ENCODE measurements around the gene JADE3.

The JADE3 gene

GRCh38 chrX:47078129-47079043 is 166.2 kb downstream of the JADE3 start, which contains the start of gene RGN:
Gene RGN, plus strand, starts transcription at chrX:47078443. Its CDS starts 2,702 bp downstream, at chrX:47081145.
- no peak for TF ChIP-seq CTCF (IDR thresholded peaks at IDR 0.05; ENCODE audit: borderline replicate concordance, insufficient read depth, low read depth, low read length)
- no peak within 1 kb of the TSS for H3K4me3 ChIP-seq (ENCODE audit: low read depth, low read length)

- no peak overlapping the region for H3K4me3 ChIP-seq (ENCODE audit: low read depth, low read length)
- TF ChIP-seq CTCF (IDR thresholded peaks at IDR 0.05; ENCODE audit: borderline replicate concordance, insufficient read depth, low read depth, low read length): no peak
Observed at GRCh38 chrX:47080215-47080914, 168.1 kb downstream of the JADE3 start.

- H3K4me3 ChIP-seq (ENCODE audit: low read depth, low read length): no peak overlapping the region
- TF ChIP-seq CTCF (IDR thresholded peaks at IDR 0.05; ENCODE audit: borderline replicate concordance, insufficient read depth, low read depth, low read length): no peak
Observed at GRCh38 chrX:47080915-47081236, 168.7 kb downstream of the JADE3 start.

- H3K4me3 ChIP-seq (ENCODE audit: low read depth, low read length): no peak overlapping the region
- no peak for TF ChIP-seq CTCF (IDR thresholded peaks at IDR 0.05; ENCODE audit: borderline replicate concordance, insufficient read depth, low read depth, low read length)
Observed at GRCh38 chrX:47091149-47091775, 179.0 kb downstream of the JADE3 start.

- peak; percentile 26; the same call in 1 of the 2 replicates for TF ChIP-seq CTCF (IDR thresholded peaks at IDR 0.05; ENCODE audit: borderline replicate concordance, insufficient read depth, low read depth, low read length)
- no peak overlapping the region for H3K4me3 ChIP-seq (ENCODE audit: low read depth, low read length)
Observed at GRCh38 chrX:47093248-47093647, 181.0 kb downstream of the JADE3 start.

GRCh38 chrX:47093860-47094259 is 181.6 kb downstream of the JADE3 start:
- TF ChIP-seq CTCF (IDR thresholded peaks at IDR 0.05; ENCODE audit: borderline replicate concordance, insufficient read depth, low read depth, low read length): no peak

More at GRCh38 chrX:47093860-47094259, 181.6 kb downstream of the JADE3 start:
- H3K4me3 ChIP-seq (ENCODE audit: low read depth, low read length): no peak overlapping the region

All from GM12875 (cell line).